Gastroesophageal sphincter (tissue), 4 donors: Measurements from ENCODE around the gene WDR35. TPM values are rescaled to one million over a fixed set of nuclear protein-coding genes. Genes with fewer than 3 reads are reported as not detected.

Source experiments
- ATAC-seq: fragments of 150-250 bp; one replicate; pipeline ENCODE4 v1.9.1; 2016; ENCODE audit warnings: mild to moderate bottlenecking, moderate library complexity
- H3K27ac ChIP-seq, 4 donors: fragments of 200-600 bp; sonication (generic) in 3 of 4; 1 replicate in 3 of 4; 2 replicates in 1 of 4; pipeline ENCODE4 v1.5.1; 2016 to 2019
- H3K27me3 ChIP-seq: fragments of 200-600 bp; sonication (generic); one replicate; pipeline ENCODE4 v1.5.1; 2019
- H3K36me3 ChIP-seq, 2 donors: fragments of 200-600 bp; sonication (generic); one replicate each; pipeline ENCODE4 v1.5.1; 2019; ENCODE audit warnings: control low read depth in 1 of 2
- H3K4me1 ChIP-seq, 3 donors: fragments of 200-600 bp; sonication (generic); 1 replicate in 2 of 3; 2 replicates in 1 of 3; pipeline ENCODE4 v1.5.1; 2016 to 2019; ENCODE audit warnings: control low read depth in 2 of 3
- H3K4me3 ChIP-seq, 2 donors: fragments of 200-600 bp; sonication (generic); one replicate each; pipeline ENCODE4 v1.5.1; 2019; ENCODE audit warnings: mild to moderate bottlenecking in 1 of 2, moderate library complexity in 1 of 2
- H3K9me3 ChIP-seq, 3 donors: fragments of 200-600 bp; sonication (generic); one replicate each; pipeline ENCODE4 v1.5.1; 2017 to 2019; ENCODE audit warnings: control low read depth in 2 of 3
- EP300 ChIP-seq: sonication (generic); formaldehyde crosslinking; IDR thresholded peaks from one replicate; pipeline ENCODE4 v1.6.1; 2017; ENCODE audit warnings: antibody characterized with exemption, mild to moderate bottlenecking
- POLR2A ChIP-seq, 2 donors: fragments of 450-650 bp; IDR thresholded peaks; one replicate each; pipeline ENCODE4 v1.6.1; 2017; ENCODE audit warnings: antibody characterized with exemption in 2 of 2, mild to moderate bottlenecking in 2 of 2, moderate library complexity in 1 of 2
- POLR2AphosphoS5 ChIP-seq: sonication (generic); formaldehyde crosslinking; IDR thresholded peaks from one replicate; pipeline ENCODE4 v1.6.1; 2017; ENCODE audit warnings: antibody characterized with exemption
- WGBS, 2 donors: methylation state at CpG; one replicate each; pipeline ENCODE4 v1.1.5; 2018; ENCODE audit warnings: low coverage in 1 of 2; 5-methylcytosine and 5-hydroxymethylcytosine counted together
- total RNA-seq, 4 donors: library from RNA; depleted of rRNA; stranded (reverse); fragments of >200 nt; gene quantifications; one replicate each; pipeline ENCODE4 v1.1.0, GENCODE V29; 2016
- TF ChIP-seq, protein P1 (sequence below), 4 experiments: fragments of 200-600 bp in 2 of 4; fragments of 450-650 bp in 2 of 4; sonication (generic) in 1 of 4; IDR thresholded peaks; one replicate each; pipeline ENCODE4 v1.5.1; 2017 to 2019; ENCODE audit warnings: antibody characterized with exemption in 4 of 4, mild to moderate bottlenecking in 2 of 4, moderate library complexity in 2 of 4

WDR35 gene
- total RNA-seq, 4 donors from 2014 or later = 10.1 to 22.2 (median 17.7) TPM

DNA sequence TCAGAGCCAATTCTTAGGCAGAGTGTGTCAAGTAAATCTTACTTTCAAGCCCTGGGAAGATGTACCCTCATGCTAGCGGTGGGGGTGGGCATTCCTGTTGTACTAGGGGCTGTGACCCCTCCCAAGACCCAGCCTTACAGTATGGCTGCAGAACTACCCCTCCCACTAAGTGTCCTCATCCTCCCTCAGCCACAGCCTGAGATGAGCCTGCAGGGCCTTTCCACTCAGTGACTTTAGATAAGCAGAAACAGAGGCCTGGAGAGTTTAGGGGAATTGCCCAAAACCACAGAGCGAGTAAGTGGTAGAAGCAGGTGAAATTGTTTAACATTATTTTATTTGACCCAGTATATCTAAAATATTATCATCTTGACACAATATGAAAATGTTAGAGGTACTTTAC lies 124.8 kb downstream of the WDR35 start:
- TF ChIP-seq, protein P1, sequence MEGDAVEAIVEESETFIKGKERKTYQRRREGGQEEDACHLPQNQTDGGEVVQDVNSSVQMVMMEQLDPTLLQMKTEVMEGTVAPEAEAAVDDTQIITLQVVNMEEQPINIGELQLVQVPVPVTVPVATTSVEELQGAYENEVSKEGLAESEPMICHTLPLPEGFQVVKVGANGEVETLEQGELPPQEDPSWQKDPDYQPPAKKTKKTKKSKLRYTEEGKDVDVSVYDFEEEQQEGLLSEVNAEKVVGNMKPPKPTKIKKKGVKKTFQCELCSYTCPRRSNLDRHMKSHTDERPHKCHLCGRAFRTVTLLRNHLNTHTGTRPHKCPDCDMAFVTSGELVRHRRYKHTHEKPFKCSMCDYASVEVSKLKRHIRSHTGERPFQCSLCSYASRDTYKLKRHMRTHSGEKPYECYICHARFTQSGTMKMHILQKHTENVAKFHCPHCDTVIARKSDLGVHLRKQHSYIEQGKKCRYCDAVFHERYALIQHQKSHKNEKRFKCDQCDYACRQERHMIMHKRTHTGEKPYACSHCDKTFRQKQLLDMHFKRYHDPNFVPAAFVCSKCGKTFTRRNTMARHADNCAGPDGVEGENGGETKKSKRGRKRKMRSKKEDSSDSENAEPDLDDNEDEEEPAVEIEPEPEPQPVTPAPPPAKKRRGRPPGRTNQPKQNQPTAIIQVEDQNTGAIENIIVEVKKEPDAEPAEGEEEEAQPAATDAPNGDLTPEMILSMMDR (IDR thresholded peaks at IDR 0.05) = no peak
- H3K27ac ChIP-seq = no peak overlapping the region
- 74 to 75% methylated on average over 1 to 2 of the region's 2 CpGs for WGBS, 2 donors
- peaks cover 0 to 42% (median 15%) of the 10 kb centered on the region in 3 donors for H3K4me1 ChIP-seq
- no peak for ATAC-seq
- H3K36me3 ChIP-seq = no peaks in the 10 kb centered on the region
- no peak overlapping the region for H3K4me3 ChIP-seq
- no peaks in the 10 kb centered on the region for H3K27me3 ChIP-seq
- H3K9me3 ChIP-seq = no peaks in the 10 kb centered on the region

DNA sequence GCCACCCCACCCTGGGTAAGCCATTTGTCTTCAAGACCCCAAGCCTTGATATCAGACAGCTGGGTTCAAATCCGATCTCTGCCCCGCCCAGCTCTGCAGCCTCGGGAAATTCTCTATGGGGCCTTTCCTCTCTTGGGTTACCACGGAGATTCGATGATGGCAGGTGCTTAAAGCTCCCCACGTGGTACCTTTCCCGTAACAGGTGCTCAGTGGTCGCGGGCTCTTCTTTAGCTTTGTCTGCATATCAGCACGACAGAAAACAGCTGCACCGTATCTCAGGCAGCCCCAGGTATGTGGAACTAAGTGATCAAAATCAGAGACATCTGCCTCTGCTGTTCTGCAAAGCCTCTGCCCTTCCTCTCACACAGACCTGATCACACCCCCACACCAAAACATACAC lies 125.5 kb downstream of the WDR35 start:
- no peaks in the 10 kb centered on the region for H3K36me3 ChIP-seq
- TF ChIP-seq POLR2AphosphoS5 (no peak), POLR2A (IDR thresholded peaks at IDR 0.05) (no peak), EP300 (no peak)
- TF ChIP-seq, protein P1 (IDR thresholded peaks at IDR 0.05) = no peak
- H3K4me1 ChIP-seq = peaks cover 0 to 46% (median 15%) of the 10 kb centered on the region in 3 donors
- no peaks in the 10 kb centered on the region for H3K27me3 ChIP-seq
- no peak for ATAC-seq
- 78 to 100% methylated on average over 1 to 4 of the region's 11 CpGs for WGBS, 2 donors
- H3K9me3 ChIP-seq = no peaks in the 10 kb centered on the region
- H3K27ac ChIP-seq = no peak overlapping the region
- H3K4me3 ChIP-seq = no peak overlapping the region

DNA sequence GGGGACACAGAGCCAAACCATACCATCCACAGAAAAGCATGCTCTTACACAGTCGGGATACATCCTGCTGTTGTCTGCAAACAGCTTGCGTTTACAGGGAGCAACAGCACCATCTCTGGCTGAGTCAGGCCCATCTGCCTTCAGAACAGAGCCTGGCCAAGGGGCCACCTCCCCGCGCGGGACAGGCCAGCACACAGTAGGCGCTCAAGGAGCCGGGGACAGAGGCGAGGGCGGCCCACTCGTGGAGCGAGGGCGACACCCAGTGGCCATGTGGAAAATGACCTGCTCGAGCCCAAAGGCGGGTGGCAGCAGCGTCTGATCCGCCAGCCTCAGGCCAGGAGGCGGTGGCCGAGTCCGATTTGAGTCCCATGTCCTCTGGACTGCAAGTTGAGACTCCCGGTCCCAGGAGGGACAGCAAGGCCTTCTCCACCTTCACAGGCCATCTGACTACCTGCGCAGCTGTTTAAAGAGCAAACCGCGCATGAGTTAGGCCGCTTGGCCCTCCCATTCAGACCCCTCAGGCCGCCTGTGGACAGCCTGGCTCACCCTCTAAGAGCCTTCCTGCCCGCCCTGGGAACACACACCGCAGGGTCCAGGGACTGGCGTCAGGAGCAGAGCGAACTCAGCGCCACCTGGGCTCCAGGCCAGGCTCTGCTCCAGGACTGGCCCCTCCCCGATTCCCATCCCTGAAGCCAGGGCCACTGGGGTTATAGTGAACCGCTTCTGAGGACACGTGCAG lies 126.4 kb downstream of the WDR35 start:
- Histone ChIP-seq H3K36me3 (no peaks in the 10 kb centered on the region), H3K27ac (no peak overlapping the region), H3K9me3 (no peaks in the 10 kb centered on the region), H3K27me3 (no peaks in the 10 kb centered on the region), H3K4me1 (peaks cover 0 to 37% (median 7%) of the 10 kb centered on the region in 3 donors), H3K4me3 (peak overlapping the region in 1 of 2 donors; percentile 18)
- WGBS, 2 donors = 50 to 61% methylated on average over 1 to 2 of the region's 33 CpGs
- peak; percentile 70 for ATAC-seq
- TF ChIP-seq, protein P1 (IDR thresholded peaks at IDR 0.05) = peak in 3 of 4 experiments; percentile 93 to 98 (median 95)
- TF ChIP-seq POLR2A (IDR thresholded peaks at IDR 0.05) = peak in 1 of 2 donors; percentile 4
- TF ChIP-seq EP300 = no peak
- no peak for TF ChIP-seq POLR2AphosphoS5

DNA sequence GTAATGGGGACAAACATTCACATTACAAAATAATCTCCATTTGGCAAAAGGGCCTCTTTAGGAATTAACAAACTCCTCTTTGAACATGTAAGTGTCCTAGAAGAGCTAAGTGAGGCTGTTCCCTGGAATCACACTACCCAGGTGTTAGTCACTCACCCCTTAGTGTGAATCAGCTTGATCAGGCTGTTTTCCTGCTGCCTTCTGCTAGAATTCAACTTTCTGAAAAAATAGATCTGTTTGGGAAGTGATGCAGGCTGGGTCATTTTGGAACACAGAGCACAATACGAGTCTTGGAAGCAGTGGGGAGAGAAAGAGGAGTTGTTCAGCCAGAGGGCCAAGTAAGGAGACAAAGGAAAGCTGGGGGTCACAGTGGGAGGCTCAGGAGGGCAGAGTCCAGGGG lies 128.1 kb downstream of the WDR35 start:
- Histone ChIP-seq H3K27me3 (no peaks in the 10 kb centered on the region), H3K4me1 (peaks cover 0 to 37% (median 7%) of the 10 kb centered on the region in 3 donors), H3K9me3 (no peaks in the 10 kb centered on the region), H3K36me3 (no peaks in the 10 kb centered on the region), H3K27ac (peak overlapping the region in 2 of 4 donors; percentile 57 to 58), H3K4me3 (no peak overlapping the region)
- TF ChIP-seq, protein P1 (IDR thresholded peaks at IDR 0.05) = no peak
- TF ChIP-seq POLR2AphosphoS5 (peak; percentile 89), POLR2A (IDR thresholded peaks at IDR 0.05) (no peak), EP300 (no peak)
- WGBS, 2 donors = 10% methylated on average over 1 of the region's 1 CpG; no CpG with 5 or more reads in 1 of the 2 donors
- ATAC-seq = peak; percentile 56

Other genes with a start within 250 kb of the WDR35 start
- gene TTC32, start 88.1 kb downstream of the WDR35 start, total RNA-seq = 10 to 100 TPM; 17.1 to 37.5 (median 17.9) TPM
- gene MATN3, start 22.6 kb upstream of the WDR35 start, total RNA-seq = 1 to 10 TPM in 2 of 4 donors, under 1 TPM in 1, not detected in 1; 0.67 to 2.5 (median 1.0) TPM
- 100 to 1,000 TPM; 143 to 234 (median 177) TPM for gene LAPTM4A, start 61.5 kb upstream of the WDR35 start, total RNA-seq
- gene SDC1, start 235.0 kb upstream of the WDR35 start, total RNA-seq = 10 to 100 TPM in 1 of 4 donors, 1 to 10 TPM in 3; 1.1 to 29.5 (median 1.8) TPM